ENCODE results near the gene GRB14.

GRB14 gene

GRCh38 chr2:164458792-164459191 is 162.5 kb downstream of the GRB14 start:
- no peak overlapping the region for H3K4me2 ChIP-seq (ENCODE audit: low read depth, low read length)
- DNase-seq = no peak
- H3K9me3 ChIP-seq (replicated peaks; ENCODE audit: insufficient read depth, low read length) = no peaks in the 10 kb centered on the region
- H3K79me2 ChIP-seq (ENCODE audit: low read length) = no peaks in the 10 kb centered on the region
- H3K9me2 ChIP-seq (replicated peaks; ENCODE audit: insufficient read depth, low read length) = no peaks in the 10 kb centered on the region
- no peaks in the 10 kb centered on the region for H3K27me3 ChIP-seq (replicated peaks; ENCODE audit: insufficient read depth, low read length)
- H3K4me3 ChIP-seq (ENCODE audit: low read length) = no peak overlapping the region
- H2AFZ ChIP-seq (ENCODE audit: low read length) = no peak overlapping the region
- H4K20me1 ChIP-seq (ENCODE audit: insufficient read depth, low read length) = no peaks in the 10 kb centered on the region
- no peaks in the 10 kb centered on the region for H3K4me1 ChIP-seq (ENCODE audit: low read length)
- no peaks in the 10 kb centered on the region for H3K36me3 ChIP-seq (replicated peaks; ENCODE audit: insufficient read depth, low read length)
- TF ChIP-seq EZH2 (optimal IDR thresholded peaks at IDR 0.05; ENCODE audit: low read depth, low read length) = no peak
- TF ChIP-seq CTCF (IDR thresholded peaks at IDR 0.05; ENCODE audit: low read length) = no peak
- no peak for TF ChIP-seq EZH2phosphoT487 (IDR thresholded peaks at IDR 0.05; ENCODE audit: low read length)
- no peak overlapping the region for H3K9ac ChIP-seq (ENCODE audit: low read length)
- no peak overlapping the region for H3K27ac ChIP-seq (ENCODE audit: low read length)
- no peaks in the 10 kb centered on the region for H3F3A ChIP-seq (ENCODE audit: insufficient read depth, low read length)

GRCh38 chr2:164457271-164457670 is 164.0 kb downstream of the GRB14 start:
- no peak overlapping the region for H3K9ac ChIP-seq (ENCODE audit: low read length)
- H4K20me1 ChIP-seq (ENCODE audit: insufficient read depth, low read length) = no peaks in the 10 kb centered on the region
- no peak overlapping the region for H3K4me3 ChIP-seq (ENCODE audit: low read length)
- no peaks in the 10 kb centered on the region for H3K27me3 ChIP-seq (replicated peaks; ENCODE audit: insufficient read depth, low read length)
- no peak overlapping the region for H3K27ac ChIP-seq (ENCODE audit: low read length)
- no peak for DNase-seq
- TF ChIP-seq CTCF (IDR thresholded peaks at IDR 0.05; ENCODE audit: low read length) = no peak
- TF ChIP-seq EZH2 (optimal IDR thresholded peaks at IDR 0.05; ENCODE audit: low read depth, low read length) = no peak
- no peak for TF ChIP-seq EZH2phosphoT487 (IDR thresholded peaks at IDR 0.05; ENCODE audit: low read length)
- no peaks in the 10 kb centered on the region for H3K9me3 ChIP-seq (replicated peaks; ENCODE audit: insufficient read depth, low read length)
- no peaks in the 10 kb centered on the region for H3F3A ChIP-seq (ENCODE audit: insufficient read depth, low read length)
- no peaks in the 10 kb centered on the region for H3K9me2 ChIP-seq (replicated peaks; ENCODE audit: insufficient read depth, low read length)
- H2AFZ ChIP-seq (ENCODE audit: low read length) = no peak overlapping the region
- H3K79me2 ChIP-seq (ENCODE audit: low read length) = no peaks in the 10 kb centered on the region
- no peak overlapping the region for H3K4me2 ChIP-seq (ENCODE audit: low read depth, low read length)
- H3K4me1 ChIP-seq (ENCODE audit: low read length) = no peaks in the 10 kb centered on the region
- no peaks in the 10 kb centered on the region for H3K36me3 ChIP-seq (replicated peaks; ENCODE audit: insufficient read depth, low read length)

GRCh38 chr2:164456619-164457018 is 164.7 kb downstream of the GRB14 start:
- no peak for DNase-seq
- Histone ChIP-seq H3K4me3 (ENCODE audit: low read length) (no peak overlapping the region), H2AFZ (ENCODE audit: low read length) (no peak overlapping the region), H3K36me3 (replicated peaks; ENCODE audit: insufficient read depth, low read length) (no peaks in the 10 kb centered on the region), H3K4me2 (ENCODE audit: low read depth, low read length) (no peak overlapping the region), H3K9me3 (replicated peaks; ENCODE audit: insufficient read depth, low read length) (no peaks in the 10 kb centered on the region), H3K27me3 (replicated peaks; ENCODE audit: insufficient read depth, low read length) (no peaks in the 10 kb centered on the region), H4K20me1 (ENCODE audit: insufficient read depth, low read length) (no peaks in the 10 kb centered on the region), H3F3A (ENCODE audit: insufficient read depth, low read length) (no peaks in the 10 kb centered on the region), H3K9me2 (replicated peaks; ENCODE audit: insufficient read depth, low read length) (no peaks in the 10 kb centered on the region), H3K9ac (ENCODE audit: low read length) (no peak overlapping the region), H3K4me1 (ENCODE audit: low read length) (no peaks in the 10 kb centered on the region), H3K27ac (ENCODE audit: low read length) (no peak overlapping the region), H3K79me2 (ENCODE audit: low read length) (no peaks in the 10 kb centered on the region)
- TF ChIP-seq EZH2 (optimal IDR thresholded peaks at IDR 0.05; ENCODE audit: low read depth, low read length) (no peak), CTCF (IDR thresholded peaks at IDR 0.05; ENCODE audit: low read length) (no peak), EZH2phosphoT487 (IDR thresholded peaks at IDR 0.05; ENCODE audit: low read length) (no peak)

Data from MM.1S (cell line).